Uterus (tissue), 2 donors: ENCODE results near the gene TIMM22.

ENCODE experiments used
- POLR2A ChIP-seq, 2 donors: fragments of 450-650 bp; IDR thresholded peaks; one replicate each; pipeline ENCODE4 v1.6.1; 2016; ENCODE audit warnings: antibody characterized with exemption in 2 of 2, mild to moderate bottlenecking in 1 of 2, moderate library complexity in 1 of 2
- TF ChIP-seq, protein P1 (sequence below), 4 experiments: fragments of 200-600 bp in 2 of 4; fragments of 450-650 bp in 2 of 4; sonication (generic) in 2 of 4; IDR thresholded peaks; one replicate each; pipeline ENCODE4 v1.5.1; 2016 to 2019; ENCODE audit warnings: antibody characterized with exemption in 4 of 4, mild to moderate bottlenecking in 2 of 4, moderate library complexity in 1 of 4

DNA sequence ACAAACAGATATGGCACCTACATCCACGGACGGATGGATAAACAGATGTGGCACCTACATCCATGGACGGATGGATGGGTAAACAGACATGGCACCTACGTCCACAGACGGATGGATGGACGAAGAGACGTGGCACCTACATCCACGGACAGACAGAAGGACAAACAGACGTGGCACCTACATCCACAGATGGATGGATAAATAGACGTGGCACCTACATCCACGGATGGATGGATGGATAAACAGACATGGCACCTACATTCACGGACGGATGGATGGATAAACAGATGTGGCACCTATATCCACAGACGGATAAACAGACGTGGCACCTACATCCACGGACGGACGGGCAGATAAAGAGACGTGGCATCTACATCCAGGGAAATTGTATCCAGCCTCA is 45.6 kb downstream of the TIMM22 start:
- TF ChIP-seq POLR2A (IDR thresholded peaks at IDR 0.05) = no peak
- TF ChIP-seq, protein P1, sequence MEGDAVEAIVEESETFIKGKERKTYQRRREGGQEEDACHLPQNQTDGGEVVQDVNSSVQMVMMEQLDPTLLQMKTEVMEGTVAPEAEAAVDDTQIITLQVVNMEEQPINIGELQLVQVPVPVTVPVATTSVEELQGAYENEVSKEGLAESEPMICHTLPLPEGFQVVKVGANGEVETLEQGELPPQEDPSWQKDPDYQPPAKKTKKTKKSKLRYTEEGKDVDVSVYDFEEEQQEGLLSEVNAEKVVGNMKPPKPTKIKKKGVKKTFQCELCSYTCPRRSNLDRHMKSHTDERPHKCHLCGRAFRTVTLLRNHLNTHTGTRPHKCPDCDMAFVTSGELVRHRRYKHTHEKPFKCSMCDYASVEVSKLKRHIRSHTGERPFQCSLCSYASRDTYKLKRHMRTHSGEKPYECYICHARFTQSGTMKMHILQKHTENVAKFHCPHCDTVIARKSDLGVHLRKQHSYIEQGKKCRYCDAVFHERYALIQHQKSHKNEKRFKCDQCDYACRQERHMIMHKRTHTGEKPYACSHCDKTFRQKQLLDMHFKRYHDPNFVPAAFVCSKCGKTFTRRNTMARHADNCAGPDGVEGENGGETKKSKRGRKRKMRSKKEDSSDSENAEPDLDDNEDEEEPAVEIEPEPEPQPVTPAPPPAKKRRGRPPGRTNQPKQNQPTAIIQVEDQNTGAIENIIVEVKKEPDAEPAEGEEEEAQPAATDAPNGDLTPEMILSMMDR (IDR thresholded peaks at IDR 0.05) = no peak
